Measurements from ENCODE around the gene IMPA2.

- TF ChIP-seq POLR2A (IDR thresholded peaks at IDR 0.05) = no peak
- TF ChIP-seq CTCF (IDR thresholded peaks at IDR 0.05) = no peak
These were observed 95.3 kb downstream of the IMPA2 start for GRCh38 chr18:12076424-12077140.
